ENCODE results near the gene MAB21L4. TPM values are rescaled to one million over a fixed set of nuclear protein-coding genes. Genes with fewer than 3 reads are reported as not detected.

The MAB21L4 gene
- total RNA-seq, 1 experiment from 2014 or later: 0.21 TPM

- H3K4me3 ChIP-seq (ENCODE audit: low read depth in 2 of 2, low read length in 2 of 2): no peak overlapping the region
- TF ChIP-seq, protein P1, sequence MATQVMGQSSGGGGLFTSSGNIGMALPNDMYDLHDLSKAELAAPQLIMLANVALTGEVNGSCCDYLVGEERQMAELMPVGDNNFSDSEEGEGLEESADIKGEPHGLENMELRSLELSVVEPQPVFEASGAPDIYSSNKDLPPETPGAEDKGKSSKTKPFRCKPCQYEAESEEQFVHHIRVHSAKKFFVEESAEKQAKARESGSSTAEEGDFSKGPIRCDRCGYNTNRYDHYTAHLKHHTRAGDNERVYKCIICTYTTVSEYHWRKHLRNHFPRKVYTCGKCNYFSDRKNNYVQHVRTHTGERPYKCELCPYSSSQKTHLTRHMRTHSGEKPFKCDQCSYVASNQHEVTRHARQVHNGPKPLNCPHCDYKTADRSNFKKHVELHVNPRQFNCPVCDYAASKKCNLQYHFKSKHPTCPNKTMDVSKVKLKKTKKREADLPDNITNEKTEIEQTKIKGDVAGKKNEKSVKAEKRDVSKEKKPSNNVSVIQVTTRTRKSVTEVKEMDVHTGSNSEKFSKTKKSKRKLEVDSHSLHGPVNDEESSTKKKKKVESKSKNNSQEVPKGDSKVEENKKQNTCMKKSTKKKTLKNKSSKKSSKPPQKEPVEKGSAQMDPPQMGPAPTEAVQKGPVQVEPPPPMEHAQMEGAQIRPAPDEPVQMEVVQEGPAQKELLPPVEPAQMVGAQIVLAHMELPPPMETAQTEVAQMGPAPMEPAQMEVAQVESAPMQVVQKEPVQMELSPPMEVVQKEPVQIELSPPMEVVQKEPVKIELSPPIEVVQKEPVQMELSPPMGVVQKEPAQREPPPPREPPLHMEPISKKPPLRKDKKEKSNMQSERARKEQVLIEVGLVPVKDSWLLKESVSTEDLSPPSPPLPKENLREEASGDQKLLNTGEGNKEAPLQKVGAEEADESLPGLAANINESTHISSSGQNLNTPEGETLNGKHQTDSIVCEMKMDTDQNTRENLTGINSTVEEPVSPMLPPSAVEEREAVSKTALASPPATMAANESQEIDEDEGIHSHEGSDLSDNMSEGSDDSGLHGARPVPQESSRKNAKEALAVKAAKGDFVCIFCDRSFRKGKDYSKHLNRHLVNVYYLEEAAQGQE (IDR thresholded peaks at IDR 0.05; ENCODE audit: insufficient read depth in 1 of 2, low read depth in 2 of 2, low read length in 1 of 2): no peak
- no peak for TF ChIP-seq TCF7L2 (IDR thresholded peaks at IDR 0.05; ENCODE audit: low read depth, low read length)
- TF ChIP-seq SIN3A (IDR thresholded peaks at IDR 0.05; ENCODE audit: borderline replicate concordance, insufficient read depth, low read depth, low read length): no peak
- TF ChIP-seq, protein P2, sequence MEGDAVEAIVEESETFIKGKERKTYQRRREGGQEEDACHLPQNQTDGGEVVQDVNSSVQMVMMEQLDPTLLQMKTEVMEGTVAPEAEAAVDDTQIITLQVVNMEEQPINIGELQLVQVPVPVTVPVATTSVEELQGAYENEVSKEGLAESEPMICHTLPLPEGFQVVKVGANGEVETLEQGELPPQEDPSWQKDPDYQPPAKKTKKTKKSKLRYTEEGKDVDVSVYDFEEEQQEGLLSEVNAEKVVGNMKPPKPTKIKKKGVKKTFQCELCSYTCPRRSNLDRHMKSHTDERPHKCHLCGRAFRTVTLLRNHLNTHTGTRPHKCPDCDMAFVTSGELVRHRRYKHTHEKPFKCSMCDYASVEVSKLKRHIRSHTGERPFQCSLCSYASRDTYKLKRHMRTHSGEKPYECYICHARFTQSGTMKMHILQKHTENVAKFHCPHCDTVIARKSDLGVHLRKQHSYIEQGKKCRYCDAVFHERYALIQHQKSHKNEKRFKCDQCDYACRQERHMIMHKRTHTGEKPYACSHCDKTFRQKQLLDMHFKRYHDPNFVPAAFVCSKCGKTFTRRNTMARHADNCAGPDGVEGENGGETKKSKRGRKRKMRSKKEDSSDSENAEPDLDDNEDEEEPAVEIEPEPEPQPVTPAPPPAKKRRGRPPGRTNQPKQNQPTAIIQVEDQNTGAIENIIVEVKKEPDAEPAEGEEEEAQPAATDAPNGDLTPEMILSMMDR (IDR thresholded peaks at IDR 0.05): no peak
- TF ChIP-seq POLR2AphosphoS5 (IDR thresholded peaks at IDR 0.05; ENCODE audit: low read depth, low read length): no peak
- H3K27ac ChIP-seq (ENCODE audit: low read length): no peak overlapping the region
- intact Hi-C loops (cut with micrococcal nuclease; ENCODE audit: unreplicated experiment): no loop called here
- H3K27me3 ChIP-seq (ENCODE audit: control insufficient read depth, insufficient read depth, low read length): no peaks in the 10 kb centered on the region
- ATAC-seq: no peak
- BruUV-seq (replicated peaks): no TSS peak
- no peaks in the 10 kb centered on the region for H3K36me3 ChIP-seq (ENCODE audit: control insufficient read depth, insufficient read depth, low read length)
- ChIA-PET POLR2A (no interaction called here), CTCF (no interaction called here)
- in situ Hi-C loops (cut with HindIII; ENCODE audit: low pct_unique_long_range_greater_than_20kb, low sequenced_read_pairs): no loop called here
- no peaks in the 10 kb centered on the region for H3K4me1 ChIP-seq (ENCODE audit: control insufficient read depth, insufficient read depth, low read length)
- no peaks in the 10 kb centered on the region for H3K9me3 ChIP-seq (ENCODE audit: control insufficient read depth, insufficient read depth, low read depth, low read length)
- DNase-seq (ENCODE audit: low read depth, low spot score): no peak
Measured at GRCh38 chr2:240932724-240933047, 36.7 kb upstream of the MAB21L4 start.

- Histone ChIP-seq H3K27ac (ENCODE audit: low read length) (no peak overlapping the region), H3K36me3 (ENCODE audit: control insufficient read depth, insufficient read depth, low read length) (no peaks in the 10 kb centered on the region), H3K4me1 (ENCODE audit: control insufficient read depth, insufficient read depth, low read length) (no peaks in the 10 kb centered on the region), H3K9me3 (ENCODE audit: control insufficient read depth, insufficient read depth, low read depth, low read length) (no peaks in the 10 kb centered on the region), H3K4me3 (ENCODE audit: low read depth in 2 of 2, low read length in 2 of 2) (no peak overlapping the region), H3K27me3 (ENCODE audit: control insufficient read depth, insufficient read depth, low read length) (no peaks in the 10 kb centered on the region)
- ChIA-PET CTCF (no interaction called here), POLR2A (no interaction called here)
- TF ChIP-seq, protein P1 (IDR thresholded peaks at IDR 0.05; ENCODE audit: insufficient read depth in 1 of 2, low read depth in 2 of 2, low read length in 1 of 2): no peak
- DNase-seq (ENCODE audit: low read depth, low spot score): no peak
- in situ Hi-C loops (cut with HindIII; ENCODE audit: low pct_unique_long_range_greater_than_20kb, low sequenced_read_pairs): no loop called here
- no peak for ATAC-seq
- no TSS peak for BruUV-seq (replicated peaks)
- intact Hi-C loops (cut with micrococcal nuclease; ENCODE audit: unreplicated experiment): no loop called here
Measured at GRCh38 chr2:240932001-240932723, 36.2 kb upstream of the MAB21L4 start.
